H54 (cell line): ENCODE results near the gene SF3A1.
A peak's percentile ranks its signal among the peaks of the same experiment; 100 is the strongest.

Source experiments
- DNase-seq: peaks from one replicate; pipeline ENCODE4 v3.0.0; 2011; ENCODE audit warnings: low spot score, mixed read lengths; ENCODE audit not compliant: insufficient read length
- FAIRE-seq: peaks from 3 replicates; lab custom pipeline; 2011; peaks lifted over from hg19 to GRCh38; lab: Jason Lieb, UNC
- POLR2A ChIP-seq: IDR thresholded peaks from 2 replicates; pipeline ENCODE4 v1.6.1; 2011; ENCODE audit warnings: low read depth, mild to moderate bottlenecking, low read length

Gene SF3A1

GRCh38 chr22:30292069-30292970 is 64.4 kb downstream of the SF3A1 start:
- DNase-seq (no peak), FAIRE-seq (no peak)
- no peak for TF ChIP-seq POLR2A

GRCh38 chr22:30291058-30291892 is 65.4 kb downstream of the SF3A1 start:
- DNase-seq: peak; percentile 52
- FAIRE-seq: no peak
- no peak for TF ChIP-seq POLR2A

GRCh38 chr22:30290342-30291057 is 66.2 kb downstream of the SF3A1 start:
- no peak for TF ChIP-seq POLR2A
- no peak for FAIRE-seq
- DNase-seq: peak; percentile 50

DNA sequence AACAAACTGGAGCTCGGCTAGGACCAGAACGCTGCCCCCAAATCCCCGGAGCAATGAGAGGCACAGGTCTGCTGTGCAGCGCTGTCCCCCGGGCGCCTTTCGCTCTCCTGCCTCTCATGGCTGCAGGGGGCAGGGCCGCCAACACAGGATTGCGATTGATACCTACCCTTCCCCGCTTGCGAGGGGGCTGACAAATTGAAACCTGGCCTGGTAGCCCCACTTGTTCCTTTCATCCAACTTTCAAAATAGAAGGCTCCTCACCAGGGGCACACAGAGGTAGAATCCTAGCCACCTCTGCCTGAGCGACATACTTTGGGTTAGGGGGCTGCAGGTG is 66.7 kb downstream of the SF3A1 start:
- DNase-seq: no peak
- FAIRE-seq: no peak

DNA sequence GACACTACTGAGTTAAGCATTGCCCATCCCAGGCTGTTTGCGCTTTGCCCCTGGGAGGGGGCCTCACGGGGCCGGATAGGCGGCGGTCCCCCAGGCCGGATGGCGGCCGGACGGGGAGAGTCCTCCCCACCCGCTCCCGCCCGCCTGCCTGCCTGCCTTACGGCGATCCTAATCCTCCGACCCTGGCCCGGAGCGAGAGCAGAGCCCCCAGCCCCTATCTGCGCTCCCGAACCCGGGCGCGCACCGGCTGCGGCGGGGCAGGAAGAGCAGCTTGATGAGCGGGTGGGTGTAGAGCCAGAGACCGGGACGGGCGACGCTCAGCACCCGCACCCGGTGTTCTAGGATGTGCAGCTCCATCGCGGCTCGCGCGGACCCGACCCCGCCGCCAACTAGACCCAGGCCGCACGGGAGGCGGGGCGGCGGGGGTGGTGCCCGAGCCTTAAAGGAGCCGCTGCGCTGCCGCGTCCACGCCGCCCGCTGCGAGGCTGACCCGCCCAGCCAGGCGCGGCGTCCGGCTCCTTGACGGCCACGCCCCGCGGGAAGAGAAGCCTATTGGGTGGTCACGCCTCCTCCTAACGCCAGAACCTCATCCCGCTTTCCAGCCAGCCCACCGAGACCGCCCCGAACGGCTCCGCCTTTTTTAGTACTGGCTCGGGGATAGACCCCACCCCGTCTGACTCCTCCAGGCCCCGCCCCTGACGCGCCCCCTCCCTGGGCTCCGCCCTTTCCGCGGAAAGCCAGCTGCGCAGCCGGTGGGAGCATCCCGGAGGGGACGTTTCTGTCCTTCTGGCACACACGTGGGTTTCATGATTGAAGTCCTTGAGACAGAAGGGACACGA is 67.3 kb downstream of the SF3A1 start, which contains the start of gene CASTOR1:
Gene CASTOR1, minus strand, starts transcription at position 365 of the 839 bp plus-strand sequence. Its CDS starts 8 bp downstream, at position 357.
- DNase-seq: peak; percentile 87
- no peak for TF ChIP-seq POLR2A
- FAIRE-seq: no peak

More for the DNA sequence above, 66.7 kb downstream of the SF3A1 start:
- no peak for TF ChIP-seq POLR2A

- no peak for FAIRE-seq
- no peak for DNase-seq
- TF ChIP-seq POLR2A: no peak
Observed at GRCh38 chr22:30288419-30289140, 68.1 kb downstream of the SF3A1 start.

- peak; percentile 45 for FAIRE-seq
- peak; percentile 72 for DNase-seq
Observed at GRCh38 chr22:30287648-30288418, 68.9 kb downstream of the SF3A1 start.

GRCh38 chr22:30286813-30287647 is 69.7 kb downstream of the SF3A1 start:
- TF ChIP-seq POLR2A: no peak
- no peak for DNase-seq
- FAIRE-seq: no peak

More at GRCh38 chr22:30287648-30288418, 68.9 kb downstream of the SF3A1 start:
- TF ChIP-seq POLR2A: no peak

GRCh38 chr22:30286331-30286730 is 70.4 kb downstream of the SF3A1 start:
- DNase-seq: no peak

GRCh38 chr22:30285846-30286200 is 70.9 kb downstream of the SF3A1 start:
- FAIRE-seq (no peak), DNase-seq (no peak)
- no peak for TF ChIP-seq POLR2A

More at GRCh38 chr22:30286331-30286730, 70.4 kb downstream of the SF3A1 start:
- FAIRE-seq: no peak
- TF ChIP-seq POLR2A: no peak
